PFSK-1 (cell line): ENCODE results near the gene CDC16.

Source experiments
- FOXP2 ChIP-seq: optimal IDR thresholded peaks from 2 replicates; pipeline ENCODE3; 2011; ENCODE audit warnings: borderline replicate concordance, control low read depth, inconsistent platforms; ENCODE audit not compliant: insufficient read depth; ENCODE audit errors: extremely low read length, extremely low read depth
- POLR2AphosphoS5 ChIP-seq: IDR thresholded peaks from 2 replicates; pipeline ENCODE4 v1.6.1; 2012; ENCODE audit warnings: low read depth, mild to moderate bottlenecking, control low read depth, low read length, moderate library complexity
- REST ChIP-seq, 2 experiments: IDR thresholded peaks; 2 replicates each; pipeline versions ENCODE4 v1.6.1 to v1.8.0; 2011 to 2012; ENCODE audit warnings: low read depth in 2 of 2, low read length in 2 of 2, control low read depth in 1 of 2, inconsistent platforms in 1 of 2, mild to moderate bottlenecking in 1 of 2, moderate library complexity in 1 of 2; ENCODE audit not compliant: insufficient read depth in 1 of 2
- SIN3A ChIP-seq: IDR thresholded peaks from 2 replicates; pipeline ENCODE4 v1.6.1; 2012; ENCODE audit warnings: mild to moderate bottlenecking, low read length, moderate library complexity, borderline replicate concordance; ENCODE audit not compliant: insufficient read depth
- TAF1 ChIP-seq: IDR thresholded peaks from 2 replicates; pipeline ENCODE4 v1.6.1; 2012; ENCODE audit warnings: low read length, control low read depth, borderline replicate concordance; ENCODE audit not compliant: insufficient read depth

CDC16 gene

GRCh38 chr13:114275304-114275703, 40.6 kb downstream of the CDC16 start:
- TF ChIP-seq REST (IDR thresholded peaks at IDR 0.05; ENCODE audit: insufficient read depth in 1 of 2, low read depth in 2 of 2, low read length in 2 of 2) (no peak), FOXP2 (no peak), SIN3A (no peak), TAF1 (no peak), POLR2AphosphoS5 (no peak)

- TF ChIP-seq REST (IDR thresholded peaks at IDR 0.05; ENCODE audit: insufficient read depth in 1 of 2, low read depth in 2 of 2, low read length in 2 of 2) (no peak), FOXP2 (no peak), SIN3A (no peak), POLR2AphosphoS5 (no peak), TAF1 (no peak)
These were observed 44.4 kb downstream of the CDC16 start for GRCh38 chr13:114279146-114279545.

GRCh38 chr13:114279758-114280355, 45.2 kb downstream of the CDC16 start:
- no peak for TF ChIP-seq REST (IDR thresholded peaks at IDR 0.05; ENCODE audit: insufficient read depth in 1 of 2, low read depth in 2 of 2, low read length in 2 of 2)
- TF ChIP-seq TAF1 = no peak
- TF ChIP-seq POLR2AphosphoS5 = no peak
- TF ChIP-seq FOXP2 = no peak
- TF ChIP-seq SIN3A = no peak

GRCh38 chr13:114281351-114282040, 46.8 kb downstream of the CDC16 start, which contains the start of gene UPF3A:
UPF3A (plus strand) TSS chr13:114281601; CDS start chr13:114281640, 39 bp downstream.
- 0 out of 2 replicates have a peak, but pooled peaks have one; percentile 10 for TF ChIP-seq TAF1
- peak; percentile 17; the same call in 1 of the 2 replicates for TF ChIP-seq SIN3A
- peak; percentile 7 for TF ChIP-seq FOXP2
- TF ChIP-seq POLR2AphosphoS5 = peak; percentile 76
- no peak for TF ChIP-seq REST (IDR thresholded peaks at IDR 0.05; ENCODE audit: insufficient read depth in 1 of 2, low read depth in 2 of 2, low read length in 2 of 2)
